HG03139 (cell line): ENCODE measurements around the gene FERMT3.
A peak's percentile ranks its signal among the peaks of the same experiment; 100 is the strongest.
"Not testable (repeated sequence)": the region's sequence is repeated elsewhere in the genome, so short reads cannot be mapped to it uniquely, and the experiment has no call there.

Source experiments
- ATAC-seq: cut with Tn5 transposase; IDR thresholded peaks from one replicate; pipeline ENCODE4 v1.9.1; 2021; ENCODE audit not compliant: unreplicated experiment

Gene FERMT3

GRCh38 chr11:64233913-64234586 is 27.5 kb downstream of the FERMT3 start, which contains the start of gene VEGFB:
Gene VEGFB, plus strand, starts transcription at chr11:64234584. Its CDS starts 250 bp downstream, at chr11:64234834.
- ATAC-seq: no peak

DNA sequence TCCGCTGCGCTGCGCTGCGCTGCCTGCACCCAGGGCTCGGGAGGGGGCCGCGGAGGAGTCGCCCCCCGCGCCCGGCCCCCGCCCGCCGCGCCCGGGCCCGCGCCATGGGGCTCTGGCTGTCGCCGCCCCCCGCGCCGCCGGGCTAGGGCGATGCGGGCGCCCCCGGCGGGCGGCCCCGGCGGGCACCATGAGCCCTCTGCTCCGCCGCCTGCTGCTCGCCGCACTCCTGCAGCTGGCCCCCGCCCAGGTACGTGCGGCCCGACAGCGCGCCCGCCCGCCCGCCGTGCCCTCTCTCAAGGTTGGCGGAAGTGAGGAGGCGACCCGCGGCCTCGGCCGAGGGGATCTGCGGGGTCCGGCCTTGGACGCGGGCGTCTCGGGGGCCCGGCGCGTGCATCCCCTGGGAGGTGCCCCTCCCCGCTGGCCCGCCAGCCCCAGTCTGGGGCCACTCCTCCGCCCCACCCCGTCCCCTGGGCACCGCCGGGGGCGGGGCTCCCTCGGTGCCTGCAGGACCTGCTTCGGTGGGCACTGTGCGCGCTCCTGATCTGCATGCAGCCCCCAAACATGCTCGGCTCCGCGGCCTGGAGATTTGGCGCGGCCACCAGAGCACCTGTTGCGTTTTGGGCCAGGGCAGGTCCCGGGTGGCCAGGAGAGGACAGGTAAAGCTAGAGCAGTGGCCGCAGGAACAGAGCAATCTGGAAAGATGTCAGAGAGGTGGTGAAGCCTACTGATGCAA is 28.3 kb downstream of the FERMT3 start:
- no peak for ATAC-seq

DNA sequence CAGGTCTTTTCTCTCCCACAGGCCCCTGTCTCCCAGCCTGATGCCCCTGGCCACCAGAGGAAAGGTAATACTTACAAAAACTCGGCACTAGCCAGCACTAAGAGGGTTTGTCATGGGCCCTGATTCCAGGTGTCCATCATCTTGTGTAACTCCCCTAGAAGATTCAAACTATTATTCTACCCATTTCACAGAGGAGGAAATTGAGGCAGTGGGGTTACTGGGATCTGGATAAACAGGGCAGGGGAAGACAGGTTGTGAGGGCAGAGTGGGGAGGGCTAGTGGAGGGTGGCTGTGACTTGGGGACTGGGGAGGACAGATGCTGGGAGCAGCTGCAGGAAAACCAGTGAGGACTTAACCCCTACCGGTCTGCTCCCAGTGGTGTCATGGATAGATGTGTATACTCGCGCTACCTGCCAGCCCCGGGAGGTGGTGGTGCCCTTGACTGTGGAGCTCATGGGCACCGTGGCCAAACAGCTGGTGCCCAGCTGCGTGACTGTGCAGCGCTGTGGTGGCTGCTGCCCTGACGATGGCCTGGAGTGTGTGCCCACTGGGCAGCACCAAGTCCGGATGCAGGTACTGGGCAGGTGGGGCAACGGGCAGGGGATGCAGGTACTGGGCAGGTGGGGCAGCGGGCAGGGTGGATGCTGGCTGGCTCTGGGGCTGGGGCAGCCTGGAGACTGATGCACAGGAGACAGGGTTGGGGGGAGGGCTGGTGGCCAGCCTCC is 29.1 kb downstream of the FERMT3 start:
- no peak for ATAC-seq

GRCh38 chr11:64237484-64237951 is 31.0 kb downstream of the FERMT3 start:
- ATAC-seq: no peak

DNA sequence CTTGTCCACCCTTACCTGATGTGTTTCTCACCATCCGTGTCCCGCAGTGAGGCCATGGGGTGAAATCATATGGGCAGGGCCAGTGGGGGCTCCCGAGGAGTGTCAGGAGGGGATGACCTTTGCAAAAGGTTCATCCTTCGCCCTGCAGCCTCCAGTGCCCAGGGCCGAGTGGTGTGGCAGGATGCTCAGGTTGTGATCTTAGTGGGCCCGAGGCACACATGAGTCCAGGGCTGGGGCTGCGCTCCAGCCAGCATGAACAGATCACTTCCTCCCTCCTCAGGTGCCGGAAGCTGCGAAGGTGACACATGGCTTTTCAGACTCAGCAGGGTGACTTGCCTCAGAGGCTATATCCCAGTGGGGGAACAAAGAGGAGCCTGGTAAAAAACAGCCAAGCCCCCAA is 31.6 kb downstream of the FERMT3 start:
- ATAC-seq: no peak

GRCh38 chr11:64238999-64239398 is 32.5 kb downstream of the FERMT3 start:
- no peak for ATAC-seq

- ATAC-seq: no peak
These were observed 33.3 kb downstream of the FERMT3 start for GRCh38 chr11:64239662-64240434.

DNA sequence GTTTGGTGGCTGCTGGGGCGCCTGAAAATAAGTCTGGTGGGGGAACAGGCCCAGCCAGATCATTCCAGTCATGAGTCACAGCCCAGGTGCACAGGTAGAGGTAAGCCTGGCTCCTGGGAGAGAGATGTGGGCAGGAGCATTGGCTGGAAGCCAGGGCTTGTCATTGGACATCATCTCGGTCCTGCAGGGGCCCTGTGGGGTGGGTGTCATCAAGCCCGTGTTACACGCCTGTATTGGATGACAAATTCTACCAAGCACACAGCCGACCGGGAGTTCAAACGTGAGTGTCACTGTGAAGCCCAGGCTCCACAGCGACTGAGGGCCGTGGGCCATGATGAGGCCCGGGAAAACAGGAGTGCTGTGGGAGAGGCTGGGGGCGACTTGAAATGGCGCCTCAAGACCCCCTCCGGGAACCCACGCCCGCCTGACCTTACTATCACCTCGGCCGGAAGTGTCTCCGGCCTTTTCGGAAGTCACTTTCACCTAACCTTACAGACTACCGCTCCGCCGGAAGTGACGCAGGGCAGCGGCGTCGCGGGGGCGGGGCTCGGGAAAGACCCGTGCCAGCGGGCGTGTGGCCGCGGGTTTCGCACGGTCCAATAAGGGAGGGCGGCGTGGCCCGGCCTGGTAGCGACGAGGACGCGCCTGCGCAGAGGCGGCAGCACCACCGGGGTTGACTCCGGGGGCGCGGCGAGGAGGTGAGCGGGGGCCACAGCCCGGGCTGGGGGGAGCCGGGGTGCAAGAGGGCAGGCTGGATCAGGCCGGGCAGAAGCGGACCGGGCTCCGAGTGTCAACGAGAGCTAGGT is 34.1 kb downstream of the FERMT3 start, which contains the start of gene FKBP2:
Gene FKBP2, plus strand, starts transcription at position 661 of the 806 bp plus-strand sequence. CDS start 1,293 bp downstream, outside the sequence.
- ATAC-seq: peak; percentile 46

GRCh38 chr11:64241241-64241490 is 34.6 kb downstream of the FERMT3 start:
- ATAC-seq: peak; percentile 56

DNA sequence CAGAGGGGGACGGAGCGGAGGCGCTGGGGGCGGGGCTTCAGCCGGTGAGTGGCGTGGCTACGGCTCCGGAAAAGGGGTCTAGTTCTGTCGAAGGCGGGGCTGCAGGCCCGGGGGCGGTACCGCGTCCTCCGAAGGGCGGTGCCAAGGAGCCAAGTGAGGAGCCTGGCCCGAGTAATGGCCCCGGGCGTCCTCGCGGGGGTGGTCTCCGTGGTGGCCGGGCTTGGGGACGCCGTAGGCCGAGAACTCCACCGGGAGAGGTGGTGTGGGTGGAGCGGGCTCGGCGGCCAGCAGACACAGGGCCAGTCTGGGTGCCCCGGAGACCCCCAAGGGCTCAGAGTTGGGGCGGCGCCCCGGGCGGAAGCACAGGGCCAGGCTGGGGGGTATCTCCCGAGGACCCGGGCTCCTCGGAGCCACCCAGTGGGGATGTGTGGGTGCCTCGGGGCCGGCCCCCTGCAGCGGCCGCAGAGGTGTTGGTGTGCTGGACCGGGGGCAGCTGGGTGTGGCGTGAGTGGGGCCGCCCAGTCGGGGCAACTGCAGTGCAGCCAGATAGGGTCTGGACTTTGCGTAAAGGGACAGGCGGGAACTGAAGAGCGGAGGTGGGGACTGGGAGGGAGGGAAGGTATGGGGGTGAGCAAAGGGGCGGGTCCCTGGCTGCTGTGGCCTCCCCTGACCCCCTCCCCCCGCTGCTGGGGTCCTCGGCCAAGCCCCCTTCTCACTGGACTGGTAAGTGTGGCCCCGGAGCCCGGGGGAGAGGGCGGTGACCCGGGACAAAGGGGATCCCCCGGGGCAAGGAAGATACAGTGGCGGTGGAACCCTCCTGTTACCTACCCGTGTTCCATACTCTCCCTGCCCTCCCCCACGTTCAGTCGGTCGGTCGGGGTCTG is 35.2 kb downstream of the FERMT3 start:
- ATAC-seq: peak; percentile 0

GRCh38 chr11:64243236-64243854 is 36.8 kb downstream of the FERMT3 start:
- no peak for ATAC-seq

GRCh38 chr11:64244107-64244506 is 37.6 kb downstream of the FERMT3 start:
- no peak for ATAC-seq

DNA sequence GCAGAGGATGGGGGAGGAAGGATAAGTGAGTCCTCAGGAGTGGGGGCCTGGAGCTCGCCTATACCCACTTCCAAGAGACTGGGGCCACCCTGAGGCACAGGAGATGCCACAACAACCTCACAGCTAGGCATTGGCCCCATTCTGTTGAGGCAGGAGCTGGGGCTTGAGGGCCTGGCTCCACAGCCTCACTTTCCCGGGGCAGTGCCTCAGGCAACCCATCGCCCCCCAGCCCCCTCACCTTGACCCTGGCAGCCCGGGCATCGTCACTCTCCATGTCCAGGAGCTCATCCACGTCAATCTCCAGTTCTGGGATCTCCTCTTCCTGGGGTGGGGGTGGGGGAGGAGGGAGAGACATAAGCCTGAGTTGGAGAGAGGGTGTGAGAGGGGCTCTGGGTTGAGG is 38.4 kb downstream of the FERMT3 start:
- no peak for ATAC-seq

GRCh38 chr11:64245401-64245796 is 38.9 kb downstream of the FERMT3 start:
- no peak for ATAC-seq

GRCh38 chr11:64245797-64246620 is 39.5 kb downstream of the FERMT3 start:
- ATAC-seq: no peak

DNA sequence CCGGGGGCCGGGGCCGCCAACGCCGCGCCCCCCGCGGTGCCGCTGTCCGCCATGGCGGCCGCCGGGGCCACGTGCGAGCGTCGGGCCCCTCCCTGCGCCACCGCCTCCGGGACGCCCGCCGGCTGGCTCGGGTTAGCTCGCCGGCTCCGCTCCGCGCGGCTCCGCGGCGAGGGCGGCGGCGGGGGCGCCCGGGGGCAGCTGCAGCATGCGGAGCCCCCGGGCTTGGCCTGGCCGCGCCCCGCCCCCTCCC is 40.0 kb downstream of the FERMT3 start:
- not testable (repeated sequence) for ATAC-seq

DNA sequence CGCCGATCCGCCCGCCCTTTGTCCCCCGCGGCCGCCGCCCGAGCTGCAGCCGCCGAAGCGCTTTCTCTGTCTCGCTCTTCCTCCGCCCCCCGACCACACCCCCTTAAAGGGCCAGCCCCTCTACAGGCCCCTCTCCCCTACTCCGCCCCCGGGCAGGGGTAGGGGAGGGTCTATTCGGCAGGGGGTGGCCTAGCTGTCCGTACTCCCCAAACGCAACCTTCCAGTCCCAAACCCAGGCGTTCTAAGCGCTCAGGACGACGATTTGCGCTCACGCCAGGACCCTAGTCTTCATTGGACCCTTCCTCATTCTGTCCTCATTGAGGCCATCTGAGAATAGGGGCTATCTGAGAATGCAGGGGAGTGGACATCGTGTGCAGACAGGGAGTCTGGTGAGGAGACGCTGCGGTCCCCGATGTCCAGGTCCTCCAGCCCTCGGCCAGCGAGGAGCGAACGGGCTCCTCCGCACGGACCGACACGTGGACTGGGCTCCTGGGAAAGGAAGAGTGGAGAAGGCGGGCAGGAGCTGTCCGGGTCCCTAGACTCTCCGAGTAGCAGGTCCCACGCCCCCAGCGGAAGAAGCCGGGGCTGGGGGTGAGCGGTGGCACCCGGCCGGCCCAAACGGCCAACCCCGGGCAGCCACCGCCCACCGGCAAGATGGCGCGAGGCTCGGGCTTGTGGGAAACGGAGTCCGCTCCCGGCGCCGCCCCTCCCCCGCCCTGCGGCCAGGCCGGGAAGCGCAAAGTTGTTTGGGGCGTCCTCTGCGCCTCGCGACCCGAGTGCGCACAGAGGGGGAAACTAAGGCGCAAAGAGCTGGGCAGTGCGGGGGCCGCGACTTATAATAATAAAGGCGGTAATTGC is 40.6 kb downstream of the FERMT3 start, which contains the start of gene PPP1R14B:
Gene PPP1R14B, minus strand, starts transcription at position 73 of the 858 bp plus-strand sequence. CDS start 270 bp downstream, outside the sequence.
- ATAC-seq: no peak
